Adipose tissue (tissue), 3 donors: ENCODE results near the gene SLC6A3. TPM values are rescaled to one million over a fixed set of nuclear protein-coding genes. Genes with fewer than 3 reads are reported as not detected.
"Not testable (repeated sequence)": the region's sequence is repeated elsewhere in the genome, so short reads cannot be mapped to it uniquely, and the experiment has no call there.

Source experiments
- H3K27ac ChIP-seq: one replicate; pipeline ENCODE4 v1.5.1; 2013; ENCODE audit warnings: low read depth, low read length
- WGBS, 3 donors: extraction: QIAGEN DNeasy Blood & Tissue Kit; methylation state at CpG; one replicate each; pipeline ENCODE4 v1.1.7; 2013; 5-methylcytosine and 5-hydroxymethylcytosine counted together
- polyA plus RNA-seq, 3 donors: library from polyadenylated mRNA; stranded (reverse); fragments of 200-250 nt; gene quantifications; one replicate each; pipeline ENCODE4 v1.2.3, GENCODE V29; 2013
- donor health status: healthy with polysubstance abuse.
- donor health status: Bipolar disorder and iron deficiency.
- donor health status: healthy.

The SLC6A3 gene
- polyA plus RNA-seq, 3 donors = 0.06 to 0.15 TPM; not detected in 1

DNA sequence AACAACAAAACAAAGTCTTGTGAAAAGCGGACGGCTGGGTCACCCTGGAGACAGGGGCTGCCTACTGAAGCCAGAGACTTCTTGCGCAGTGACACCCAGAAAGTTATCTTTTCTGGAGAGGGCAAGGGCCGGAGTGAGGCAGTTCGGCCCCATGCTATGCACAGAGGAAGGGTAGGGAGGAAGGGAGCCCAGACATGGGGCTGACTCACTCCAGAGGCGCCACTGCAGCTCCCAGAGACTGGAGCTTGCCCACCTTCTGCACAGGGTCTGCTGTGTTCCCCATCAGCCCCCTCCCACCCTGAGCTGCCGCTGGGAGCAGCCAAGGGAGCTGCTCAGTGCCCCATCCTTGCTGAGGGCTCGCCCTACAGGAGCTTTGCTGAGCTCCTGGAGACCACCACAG, 13.3 kb downstream of the SLC6A3 start:
- 80 to 90% (median 86%) methylated on average over 8 of the region's 8 CpGs for WGBS, 3 donors
- no peak overlapping the region for H3K27ac ChIP-seq

DNA sequence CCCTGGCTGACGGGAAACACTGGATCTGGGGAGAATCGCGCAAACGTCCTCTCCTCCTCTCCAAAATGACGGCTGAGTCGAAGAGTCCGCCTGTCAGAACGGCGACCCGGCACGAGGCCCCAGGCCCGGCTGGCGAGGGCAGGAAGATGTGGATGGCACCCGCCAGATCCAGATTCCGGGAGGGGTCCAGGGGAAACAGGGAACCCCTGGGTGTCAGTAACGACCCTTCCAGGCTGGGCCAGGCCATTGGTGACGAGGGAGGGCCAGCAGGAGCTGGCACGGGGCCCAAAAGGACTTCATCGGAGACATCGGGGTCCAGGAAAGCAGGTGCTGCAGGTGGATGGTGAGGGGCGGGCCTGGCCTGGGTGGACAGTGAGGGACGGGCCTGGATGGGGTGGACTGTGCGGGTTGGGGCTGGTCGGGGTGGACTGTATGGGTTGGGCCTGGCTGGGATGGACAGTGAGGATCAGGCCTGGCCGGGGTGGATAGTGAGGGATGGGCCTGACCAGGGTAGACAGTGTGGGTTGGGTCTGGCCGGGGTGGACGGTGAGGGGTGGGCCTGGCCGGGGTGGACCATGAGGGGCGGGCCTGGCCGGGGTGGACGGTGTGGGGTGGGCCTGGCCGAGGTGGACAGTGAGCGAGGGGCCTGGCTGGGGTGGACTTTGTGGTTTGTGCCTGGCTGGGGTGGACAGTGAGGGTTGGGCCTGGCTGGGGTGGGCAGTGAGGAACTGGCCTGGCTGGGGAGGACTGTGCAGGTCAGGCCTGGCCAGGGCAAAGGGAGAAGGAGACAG, 14.0 kb downstream of the SLC6A3 start:
- no peak overlapping the region for H3K27ac ChIP-seq
- 87 to 89% (median 89%) methylated on average over 28 to 33 of the region's 33 CpGs for WGBS, 3 donors

DNA sequence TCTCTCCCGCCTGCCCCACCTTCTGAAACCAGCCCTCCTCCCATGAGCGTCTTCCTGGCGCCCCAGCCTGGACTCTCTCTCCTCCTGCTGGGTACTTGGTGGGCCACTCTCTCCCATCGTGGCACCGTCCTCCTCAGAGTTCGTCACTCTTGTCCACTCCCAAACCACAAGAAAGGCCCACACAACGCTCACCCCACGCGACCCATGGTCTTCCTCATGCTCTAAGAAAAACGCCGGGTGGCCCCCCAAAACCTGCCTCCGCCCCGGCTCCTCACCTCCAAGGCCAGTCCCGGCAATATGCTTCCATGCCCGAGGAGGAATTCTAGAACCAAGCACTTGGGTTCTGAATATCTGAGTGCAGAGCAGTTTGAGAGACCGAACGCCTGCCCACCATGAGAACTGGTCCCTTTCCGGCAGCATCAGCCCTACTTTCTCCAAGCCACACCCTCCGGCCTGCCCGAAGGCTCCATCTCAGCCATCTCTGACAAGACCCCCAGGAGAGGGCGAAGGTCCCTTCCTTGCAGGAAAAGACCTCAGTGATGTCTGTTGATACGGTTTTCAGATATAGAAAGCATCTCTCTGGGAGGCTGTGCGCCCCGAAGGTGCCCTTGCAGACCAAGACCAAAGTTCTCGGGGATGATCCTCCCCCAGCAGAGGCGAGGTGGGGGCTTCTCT, 15.0 kb downstream of the SLC6A3 start:
- 80 to 88% (median 85%) methylated on average over 26 of the region's 26 CpGs for WGBS, 3 donors
- H3K27ac ChIP-seq = no peak overlapping the region

DNA sequence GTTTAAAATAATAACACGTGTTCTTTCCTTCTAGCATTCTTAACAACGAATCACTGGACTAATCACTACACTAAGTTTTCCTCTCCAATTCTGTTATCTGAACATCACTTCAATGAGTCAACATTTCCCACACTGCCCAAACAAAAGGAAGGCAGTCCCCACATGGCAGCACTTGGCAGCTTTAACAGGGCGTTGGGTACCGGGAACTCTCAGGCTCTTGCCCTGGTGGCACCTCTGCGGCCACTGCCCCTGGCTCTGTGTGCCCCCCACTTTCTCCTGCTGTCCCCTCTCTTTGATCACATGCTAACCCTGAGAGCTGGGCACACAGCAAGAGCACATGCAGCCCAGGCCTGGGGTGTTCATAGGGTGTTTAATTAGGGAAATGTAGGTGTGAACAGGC, 15.7 kb downstream of the SLC6A3 start:
- 75 to 94% (median 91%) methylated on average over 5 of the region's 5 CpGs for WGBS, 3 donors
- no peak overlapping the region for H3K27ac ChIP-seq

DNA sequence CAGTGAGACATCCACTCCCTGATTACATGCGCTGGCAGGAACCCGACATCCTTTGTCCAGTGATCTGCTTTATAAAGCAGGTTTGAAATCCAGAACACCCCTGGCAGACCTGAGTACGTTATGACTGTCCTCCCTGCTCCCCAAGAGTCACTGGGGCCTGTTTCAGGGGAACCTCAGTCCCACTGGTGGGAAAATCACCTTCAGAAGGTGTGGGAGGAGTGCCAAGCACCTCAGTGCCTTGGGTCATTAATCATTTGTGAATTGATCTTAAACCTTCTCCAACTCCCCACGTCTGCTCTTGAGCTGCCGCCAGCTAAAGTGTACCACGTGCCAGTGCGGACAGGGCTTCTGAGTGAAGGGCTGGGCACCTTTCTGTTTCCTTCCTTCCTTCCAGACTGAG, 16.2 kb downstream of the SLC6A3 start:
- 61 to 86% (median 85%) methylated on average over 7 of the region's 7 CpGs for WGBS, 3 donors
- no peak overlapping the region for H3K27ac ChIP-seq

DNA sequence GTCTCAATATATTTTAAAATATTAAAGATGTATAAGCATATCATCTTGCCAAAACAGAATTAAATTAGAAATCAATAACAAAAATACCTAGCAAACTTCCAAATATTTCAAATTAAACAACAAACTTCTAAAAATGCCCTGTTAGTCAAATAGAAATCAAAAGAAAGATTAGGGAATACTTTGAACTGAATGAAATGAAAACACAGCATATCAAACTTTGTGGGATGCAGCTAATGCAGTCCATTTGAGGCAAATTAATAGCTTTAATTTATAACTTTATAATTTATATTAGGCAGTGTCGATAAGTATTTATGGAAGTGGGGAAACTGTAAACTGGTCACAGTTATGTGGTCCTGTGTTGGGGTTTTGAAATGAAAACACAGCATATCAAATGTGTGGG, 17.1 kb downstream of the SLC6A3 start:
- WGBS, 3 donors = 76 to 88% (median 77%) methylated on average over 1 of the region's 1 CpG

DNA sequence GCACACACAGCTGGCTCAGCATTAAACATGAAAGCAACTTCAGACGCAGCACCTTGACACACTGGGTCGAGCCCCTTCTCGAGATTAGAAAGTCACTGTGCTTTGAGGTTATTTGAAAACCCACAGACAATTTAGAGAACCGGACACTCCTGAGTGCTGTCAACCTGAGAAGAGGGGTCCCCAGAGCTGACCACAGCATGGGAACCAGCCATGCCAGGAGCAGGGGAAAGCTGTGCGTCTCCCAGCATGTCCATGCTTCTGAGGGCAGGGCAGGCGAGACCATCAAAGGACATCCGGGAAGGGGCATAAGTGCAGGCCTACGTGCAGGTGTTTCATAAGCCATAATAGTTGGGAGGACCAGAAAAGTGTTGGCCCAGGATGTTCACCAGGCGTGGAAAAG, 20.5 kb downstream of the SLC6A3 start:
- no peak overlapping the region for H3K27ac ChIP-seq
- WGBS, 3 donors = 79 to 90% (median 90%) methylated on average over 9 of the region's 9 CpGs

More for the DNA sequence above, 17.1 kb downstream of the SLC6A3 start:
- no peak overlapping the region for H3K27ac ChIP-seq

DNA sequence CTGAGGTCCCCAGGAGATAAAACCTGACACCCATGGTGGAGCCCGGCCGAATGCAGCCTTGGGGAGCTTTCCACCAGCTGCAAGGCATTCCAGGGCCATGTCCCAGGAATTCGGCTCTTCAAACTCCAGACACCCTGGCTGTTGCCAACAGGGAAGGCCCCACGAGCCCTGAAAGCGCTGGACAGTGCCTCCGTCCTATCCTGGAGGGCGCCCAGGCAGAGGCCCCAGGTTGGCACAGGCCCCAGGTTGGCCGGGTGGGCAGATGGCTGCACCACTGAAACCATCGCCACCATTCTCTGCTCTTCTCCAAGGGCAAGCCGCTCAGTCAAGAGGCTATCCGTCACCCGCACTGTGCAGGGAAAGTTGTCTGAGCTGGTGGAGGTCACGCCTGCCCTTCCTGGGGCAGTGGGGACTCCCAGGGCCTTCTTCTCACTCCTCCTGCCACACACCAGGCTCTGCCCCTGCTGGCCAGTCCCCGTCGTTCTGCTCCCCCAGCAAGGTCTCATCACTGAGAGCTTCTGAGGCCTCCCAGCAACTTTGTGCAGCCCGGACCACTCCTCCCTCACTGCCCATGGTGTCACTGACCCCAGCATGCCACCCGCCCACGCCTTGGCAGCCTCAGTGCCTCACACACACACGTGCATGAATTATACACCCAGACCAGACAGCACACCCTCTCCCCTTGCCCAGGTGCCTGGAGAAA, 21.2 kb downstream of the SLC6A3 start:
- H3K27ac ChIP-seq = no peak overlapping the region
- 66 to 83% (median 79%) methylated on average over 19 of the region's 19 CpGs for WGBS, 3 donors

DNA sequence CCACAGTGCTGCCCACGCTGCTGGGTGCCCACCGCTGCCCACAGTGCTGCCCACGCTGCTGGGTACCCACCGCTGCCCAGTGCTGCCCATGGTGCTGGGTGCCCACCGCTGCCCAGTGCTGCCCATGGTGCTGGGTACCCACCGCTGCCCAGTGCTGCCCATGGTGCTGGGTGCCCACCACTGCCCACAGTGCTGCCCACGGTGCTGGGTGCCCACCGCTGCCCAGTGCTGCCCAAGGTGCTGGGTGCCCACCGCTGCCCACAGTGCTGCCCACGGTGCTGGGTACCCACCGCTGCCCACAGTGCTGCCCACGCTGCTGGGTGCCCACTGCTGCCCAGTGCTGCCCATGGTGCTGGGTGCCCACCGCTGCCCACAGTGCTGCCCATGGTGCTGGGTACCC, 22.7 kb downstream of the SLC6A3 start:
- WGBS, 3 donors = 79 to 90% (median 86%) methylated on average over 7 to 13 of the region's 13 CpGs

DNA sequence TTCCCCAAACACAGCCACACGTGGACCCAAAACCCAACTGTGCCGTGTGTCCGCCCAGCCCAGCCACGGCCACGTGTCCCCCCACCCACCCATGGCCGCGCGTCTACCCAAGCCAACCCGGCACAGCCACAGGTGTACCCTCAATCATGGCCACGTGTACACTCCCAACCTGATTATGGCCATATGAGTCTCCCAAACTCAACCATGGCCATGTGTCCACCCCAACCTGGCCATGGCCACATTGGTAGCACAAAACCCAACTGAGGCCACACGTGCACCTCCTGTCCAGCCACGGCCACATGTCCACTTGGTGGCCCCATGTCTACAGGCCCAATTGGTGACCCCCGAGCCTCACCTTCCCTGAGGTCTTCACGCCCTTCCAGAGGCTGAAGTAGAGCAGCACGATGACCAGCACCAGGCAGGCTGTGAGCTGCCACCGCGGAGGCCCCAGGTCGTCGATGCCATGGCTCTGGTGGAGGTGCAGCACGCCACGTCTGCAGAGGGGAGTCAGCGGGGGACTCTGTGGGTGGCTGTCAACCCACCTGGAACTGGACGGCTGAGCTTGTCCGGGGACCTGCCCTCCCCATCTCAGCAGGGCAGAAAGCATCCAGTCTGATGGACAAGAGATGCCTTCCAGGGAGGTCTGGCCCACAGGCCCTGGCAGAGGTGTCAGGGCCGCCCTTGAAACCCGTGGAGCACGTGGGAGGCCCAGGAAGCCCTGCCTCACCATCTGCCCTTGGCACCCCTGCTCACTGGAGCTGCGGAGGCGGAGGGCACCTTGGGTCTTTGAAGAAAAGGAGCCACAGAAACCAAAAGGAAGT, 23.5 kb downstream of the SLC6A3 start:
- no peak overlapping the region for H3K27ac ChIP-seq
- WGBS, 3 donors = 87 to 91% (median 87%) methylated on average over 29 of the region's 29 CpGs

More for the DNA sequence above, 22.7 kb downstream of the SLC6A3 start:
- not testable (repeated sequence) for H3K27ac ChIP-seq

DNA sequence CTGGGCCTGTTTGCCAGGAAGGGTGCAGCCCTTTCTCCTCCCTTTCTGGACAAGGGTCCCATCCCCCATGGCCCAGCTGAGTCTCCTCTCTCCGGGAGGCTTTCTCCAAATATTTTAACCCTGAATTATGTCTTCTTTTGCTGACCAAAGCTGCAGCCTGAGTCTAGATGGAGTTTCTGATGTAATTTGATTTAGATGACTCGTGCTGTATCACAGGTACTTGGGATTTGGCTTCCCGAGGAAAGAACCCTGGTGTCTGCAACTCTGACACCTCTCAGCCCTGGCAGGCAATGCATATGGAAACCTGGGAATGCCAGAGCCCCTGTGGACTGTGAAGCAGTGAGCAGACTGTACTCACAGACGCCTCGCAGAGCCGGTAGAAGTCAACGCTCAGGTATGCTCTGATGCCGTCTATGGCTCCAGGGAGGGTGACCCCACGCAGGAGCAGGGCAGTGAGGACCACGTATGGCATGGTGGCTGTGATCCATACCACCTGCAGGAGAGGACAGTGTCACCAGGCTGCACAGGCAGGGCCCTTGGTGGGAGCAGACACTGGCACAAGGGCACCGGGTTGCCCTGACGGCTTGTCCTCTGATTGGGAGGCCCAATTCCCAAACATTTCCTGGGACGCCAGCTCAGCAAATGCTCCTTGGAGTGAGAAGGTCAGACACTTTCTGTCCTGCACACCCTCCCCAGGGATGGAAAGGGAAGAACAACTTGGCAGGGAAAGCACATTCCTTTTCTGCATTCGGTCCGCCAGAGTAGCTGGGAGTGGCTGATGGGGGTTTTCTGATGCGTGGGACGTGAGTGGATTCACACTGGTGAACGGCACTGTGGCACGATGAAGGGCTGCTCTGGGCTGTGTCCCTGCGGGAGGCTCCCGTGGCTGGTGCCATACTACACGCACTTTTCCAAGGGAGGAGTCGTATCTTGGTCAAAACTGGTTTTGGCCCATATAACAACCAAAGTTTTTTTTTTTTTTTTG, 24.7 kb downstream of the SLC6A3 start:
- 55 to 66% (median 58%) methylated on average over 23 of the region's 23 CpGs for WGBS, 3 donors
- no peak overlapping the region for H3K27ac ChIP-seq

DNA sequence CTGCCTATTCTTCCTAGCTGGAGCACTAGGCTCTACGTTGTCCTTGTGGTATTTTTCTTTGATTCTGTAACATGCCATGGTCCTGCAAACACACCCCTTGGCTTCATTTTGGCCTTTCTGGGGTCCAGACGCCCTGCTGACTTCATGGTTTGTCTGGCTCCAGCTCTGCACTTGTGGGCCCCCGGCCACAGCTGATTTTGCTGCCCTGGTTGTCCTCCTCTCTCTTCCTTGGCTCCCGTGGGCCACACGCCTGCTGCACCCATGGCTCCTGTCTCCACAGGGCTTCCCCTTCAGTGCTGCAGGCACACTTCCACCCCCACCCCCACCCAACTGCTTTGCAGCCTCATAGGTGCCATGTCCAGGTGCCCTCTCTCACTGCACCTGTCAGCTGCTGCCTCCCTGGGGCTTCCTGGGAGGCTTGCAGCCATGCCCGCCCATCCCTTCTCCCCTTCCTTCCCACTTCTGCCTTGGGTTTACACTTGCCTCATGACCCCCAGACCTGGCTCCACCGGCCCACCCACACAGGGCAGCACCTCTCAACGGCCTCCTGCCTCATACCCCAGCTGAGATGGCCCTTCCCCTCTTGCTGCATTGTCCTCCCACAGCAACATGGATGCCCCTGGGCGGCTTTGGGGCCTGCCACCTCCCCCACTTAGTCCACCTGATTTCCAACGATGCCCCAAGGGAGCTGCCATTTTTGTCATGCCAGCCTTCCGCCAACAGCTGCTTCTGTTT, 25.6 kb downstream of the SLC6A3 start:
- 67 to 77% (median 69%) methylated on average over 11 of the region's 11 CpGs for WGBS, 3 donors
- H3K27ac ChIP-seq = no peak overlapping the region

DNA sequence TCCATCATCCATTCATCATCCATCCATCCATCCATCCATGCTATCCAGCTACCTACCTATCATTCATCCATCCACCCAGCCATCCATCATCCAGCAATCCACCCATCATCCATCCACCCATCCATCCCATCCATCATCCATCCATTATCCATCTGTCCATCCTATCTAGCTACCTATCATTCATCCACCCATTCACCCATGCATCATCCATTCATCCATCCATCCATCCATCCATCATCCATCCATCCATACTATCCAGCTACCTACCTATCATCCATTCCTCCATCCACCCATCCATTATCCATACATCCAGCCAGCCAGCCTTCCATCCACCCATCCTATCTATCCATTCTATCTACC, 26.3 kb downstream of the SLC6A3 start:
- no peak overlapping the region for H3K27ac ChIP-seq

DNA sequence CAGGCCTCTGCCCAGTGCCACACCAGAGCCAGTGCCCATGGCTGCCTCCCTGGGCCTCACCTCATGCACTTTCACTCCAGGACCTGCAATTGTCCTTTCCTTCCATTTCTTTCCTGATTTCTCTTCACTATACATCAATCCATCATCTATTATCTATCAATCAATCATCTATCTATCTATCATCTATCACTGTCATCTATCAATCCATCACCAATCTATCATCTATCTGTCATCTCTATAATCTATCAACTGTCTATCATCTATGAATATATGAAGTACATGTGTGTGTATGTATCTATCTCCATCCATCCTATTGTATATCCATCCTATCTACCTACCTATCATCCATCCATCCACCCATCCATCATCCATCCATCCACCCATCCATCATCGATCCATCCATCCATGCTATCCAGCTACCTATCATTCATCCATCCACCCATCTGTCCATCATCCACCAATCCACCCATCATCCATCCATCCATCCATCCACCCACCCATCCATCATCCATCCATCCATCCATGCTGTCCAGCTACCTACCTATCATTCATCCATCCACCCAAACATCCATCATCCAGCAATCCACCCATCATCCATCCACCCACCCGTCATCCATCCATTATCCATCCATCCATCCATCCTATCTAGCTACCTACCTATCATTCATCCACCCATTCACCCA, 26.9 kb downstream of the SLC6A3 start:
- WGBS, 3 donors = 75 to 91% (median 89%) methylated on average over 2 of the region's 2 CpGs
- no peak overlapping the region for H3K27ac ChIP-seq

DNA sequence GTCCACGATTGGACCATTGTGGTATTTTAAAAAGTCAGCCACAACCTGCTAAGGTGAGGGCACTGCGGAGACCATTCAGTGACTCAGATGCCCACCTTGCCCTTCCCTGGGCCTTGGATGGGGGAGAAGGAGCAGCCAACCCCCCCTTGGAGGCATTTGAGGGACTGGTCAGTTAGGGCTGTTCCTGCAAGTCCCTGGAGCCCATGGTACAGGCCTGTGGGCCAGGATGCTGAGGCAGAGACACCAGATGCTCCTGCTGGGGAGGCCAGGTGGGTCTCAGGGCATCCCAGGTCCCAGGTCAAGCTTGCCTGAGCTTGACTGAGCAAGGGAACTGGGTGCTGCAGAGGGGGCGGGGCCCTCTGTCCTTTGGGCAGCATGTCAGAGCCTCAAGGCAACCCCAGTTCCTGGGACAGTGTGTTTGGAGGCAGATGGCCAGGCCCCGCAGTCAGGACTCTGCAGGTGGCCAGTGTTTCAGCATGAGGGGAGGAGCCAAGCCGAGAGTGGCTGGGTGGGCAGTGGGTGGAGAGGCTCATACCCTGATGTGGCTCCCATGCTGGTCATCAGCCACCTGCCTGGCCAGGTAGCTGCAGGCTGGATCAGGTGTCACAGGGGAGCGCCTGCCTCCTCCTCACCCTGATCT, 27.5 kb downstream of the SLC6A3 start:
- no peak overlapping the region for H3K27ac ChIP-seq
- WGBS, 3 donors = 58 to 77% (median 77%) methylated on average over 6 of the region's 6 CpGs

DNA sequence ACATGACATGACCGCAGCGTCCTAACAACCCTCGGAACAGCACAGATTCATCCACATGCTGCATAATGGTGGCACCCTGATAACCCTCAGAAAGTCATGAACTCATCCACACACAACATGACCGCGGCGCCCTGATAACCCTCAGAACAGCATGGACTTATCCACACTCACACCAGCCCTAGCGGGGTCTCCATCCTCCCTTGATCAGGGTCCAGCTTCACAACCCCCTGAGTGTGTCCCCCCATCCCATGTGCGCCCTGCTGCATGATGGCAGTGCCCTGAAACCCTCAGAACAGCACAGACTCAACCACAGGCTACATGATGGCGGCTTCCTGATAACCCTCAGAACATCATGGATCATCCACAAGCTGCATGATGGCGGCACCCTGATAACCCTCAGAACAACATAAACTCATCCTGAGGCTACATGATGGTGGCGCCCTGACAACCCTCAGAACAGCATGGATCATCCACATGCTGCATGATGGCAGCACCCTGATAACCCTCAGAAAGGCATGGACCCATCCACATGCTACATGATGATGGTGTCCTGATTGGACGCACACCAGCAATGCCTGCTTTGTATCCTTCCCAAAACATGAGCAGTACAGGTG, 28.3 kb downstream of the SLC6A3 start:
- WGBS, 3 donors = 79 to 92% (median 88%) methylated on average over 12 of the region's 12 CpGs
- H3K27ac ChIP-seq = no peak overlapping the region
